IPS DF 6.9 (cell line): Measurements from ENCODE around the gene GIT1.

Source experiments
- DNase-seq: peaks from one replicate; pipeline ENCODE4 v3.0.0-alpha.2; 2013; ENCODE audit warnings: low read depth, low spot score
- H3K27ac ChIP-seq: one replicate; pipeline ENCODE4 v1.5.1; 2013; ENCODE audit warnings: low read length, control low read depth
- H3K27me3 ChIP-seq: 2 replicates; pipeline ENCODE4 v1.6.1; 2013; ENCODE audit warnings: mild to moderate bottlenecking, low read length; ENCODE audit not compliant: control insufficient read depth, insufficient read depth
- H3K36me3 ChIP-seq: 2 replicates; pipeline ENCODE4 v1.6.1; 2013; ENCODE audit warnings: low read length; ENCODE audit not compliant: control insufficient read depth, insufficient read depth
- H3K4me1 ChIP-seq: 2 replicates; pipeline ENCODE4 v1.6.1; 2013; ENCODE audit warnings: low read length; ENCODE audit not compliant: control insufficient read depth, insufficient read depth
- H3K4me3 ChIP-seq: 2 replicates; pipeline ENCODE4 v1.5.1; 2013; ENCODE audit warnings: mild to moderate bottlenecking, low read length
- H3K9me3 ChIP-seq: 2 replicates; pipeline ENCODE4 v1.6.1; 2013; ENCODE audit warnings: low read length, inconsistent platforms; ENCODE audit not compliant: control insufficient read depth, insufficient read depth
- WGBS: extraction: QIAGEN DNeasy Blood & Tissue Kit; methylation state at CpG from one replicate; pipeline ENCODE4 v1.1.7; 2013; ENCODE audit warnings: mixed read lengths, missing lambda C conversion rate; ENCODE audit not compliant: insufficient read length, insufficient coverage; 5-methylcytosine and 5-hydroxymethylcytosine counted together

The GIT1 gene

DNA sequence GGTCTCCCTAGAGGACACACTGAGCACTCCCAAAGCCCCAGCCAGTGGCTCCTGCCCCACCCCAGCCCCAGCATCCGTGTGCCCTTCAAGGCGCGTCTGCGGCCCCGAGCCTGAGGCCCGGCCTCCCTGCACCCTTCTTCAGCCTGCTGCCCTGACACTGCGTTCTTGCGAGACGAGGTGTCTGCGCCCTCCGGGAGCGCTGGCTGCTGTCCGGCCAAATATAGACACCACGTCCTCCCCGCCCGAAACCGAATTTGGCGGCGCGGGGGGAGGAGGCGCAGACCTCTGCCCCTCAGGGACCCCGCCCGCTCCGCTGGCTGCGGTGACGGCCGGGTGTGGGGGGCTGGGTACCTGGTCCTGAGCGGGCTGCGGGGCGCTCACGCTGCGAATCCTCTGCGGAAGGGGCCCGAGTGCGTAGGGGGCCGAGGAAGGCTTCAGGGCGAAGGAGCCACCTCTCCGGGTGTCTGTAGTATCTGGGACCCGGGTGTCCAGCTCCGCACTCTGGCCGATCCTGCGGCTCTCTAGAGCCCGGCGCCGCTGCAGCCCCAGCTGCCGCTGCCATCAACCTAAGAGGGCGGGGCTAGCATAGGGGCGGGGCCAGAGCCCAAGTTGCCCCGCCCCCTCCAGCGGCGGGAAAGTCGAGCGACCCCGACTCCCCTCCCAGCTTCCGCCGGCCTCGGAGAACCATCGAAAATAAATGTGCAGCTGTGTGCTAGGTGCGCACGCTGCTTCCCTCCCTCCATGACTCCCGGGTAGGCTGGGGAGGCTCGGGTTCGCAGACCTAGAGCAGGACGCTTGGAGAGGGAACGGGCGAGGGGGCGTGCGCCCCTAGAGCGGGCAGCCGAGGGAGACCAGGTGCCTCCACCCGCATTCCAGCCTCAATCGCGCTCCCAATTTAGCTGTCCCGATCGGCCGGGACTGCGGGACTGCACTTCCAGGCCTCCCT lies 33.2 kb upstream of the GIT1 start, which contains the start of gene CORO6:
Gene CORO6 (minus strand): TSS at position 576 of the 946 bp plus-strand sequence. CDS start 1,491 bp downstream, outside the sequence.
- H3K27ac ChIP-seq, result no peak within 1 kb of the TSS
- no peaks in the 10 kb centered on the region for H3K9me3 ChIP-seq
- H3K4me3 ChIP-seq, result peak within 1 kb of the TSS; percentile 47
- H3K27me3 ChIP-seq, result peaks cover 3% of the 10 kb centered on the region; the same call in 1 of the 2 replicates
- DNase-seq, result no peak
- no peaks in the 10 kb centered on the region for H3K36me3 ChIP-seq
- WGBS, result no CpG with 5 or more reads among the region's 77 CpGs
- peaks cover 6% of the 10 kb centered on the region for H3K4me1 ChIP-seq

DNA sequence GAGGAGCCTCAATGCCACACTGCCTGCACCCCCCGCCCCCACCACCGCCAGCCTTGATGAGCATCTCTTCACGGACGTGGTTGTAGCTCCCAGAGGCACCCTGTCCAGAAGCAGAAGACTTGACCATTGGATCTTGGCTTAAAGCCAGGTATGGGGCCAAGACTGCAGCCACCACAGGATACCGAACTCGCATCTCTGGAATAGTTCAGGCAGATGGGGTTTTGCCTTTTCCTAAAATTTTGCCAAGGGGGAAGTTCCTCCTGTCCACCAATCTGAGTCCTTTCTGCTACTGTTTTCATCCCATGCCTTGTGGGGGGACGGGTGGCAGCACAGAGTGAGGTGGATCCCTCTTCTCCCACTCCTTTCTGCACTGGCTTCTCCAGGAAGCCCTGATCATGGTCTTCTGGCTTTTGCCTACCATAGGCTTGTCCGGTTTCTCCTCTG lies 32.3 kb upstream of the GIT1 start:
- no peak for DNase-seq
- no CpG with 5 or more reads among the region's 8 CpGs for WGBS
- Histone ChIP-seq H3K4me3 (no peak overlapping the region), H3K36me3 (no peaks in the 10 kb centered on the region), H3K27me3 (peaks cover 7% of the 10 kb centered on the region; the same call in 1 of the 2 replicates), H3K27ac (no peak overlapping the region), H3K9me3 (no peaks in the 10 kb centered on the region), H3K4me1 (peaks cover 11% of the 10 kb centered on the region)

DNA sequence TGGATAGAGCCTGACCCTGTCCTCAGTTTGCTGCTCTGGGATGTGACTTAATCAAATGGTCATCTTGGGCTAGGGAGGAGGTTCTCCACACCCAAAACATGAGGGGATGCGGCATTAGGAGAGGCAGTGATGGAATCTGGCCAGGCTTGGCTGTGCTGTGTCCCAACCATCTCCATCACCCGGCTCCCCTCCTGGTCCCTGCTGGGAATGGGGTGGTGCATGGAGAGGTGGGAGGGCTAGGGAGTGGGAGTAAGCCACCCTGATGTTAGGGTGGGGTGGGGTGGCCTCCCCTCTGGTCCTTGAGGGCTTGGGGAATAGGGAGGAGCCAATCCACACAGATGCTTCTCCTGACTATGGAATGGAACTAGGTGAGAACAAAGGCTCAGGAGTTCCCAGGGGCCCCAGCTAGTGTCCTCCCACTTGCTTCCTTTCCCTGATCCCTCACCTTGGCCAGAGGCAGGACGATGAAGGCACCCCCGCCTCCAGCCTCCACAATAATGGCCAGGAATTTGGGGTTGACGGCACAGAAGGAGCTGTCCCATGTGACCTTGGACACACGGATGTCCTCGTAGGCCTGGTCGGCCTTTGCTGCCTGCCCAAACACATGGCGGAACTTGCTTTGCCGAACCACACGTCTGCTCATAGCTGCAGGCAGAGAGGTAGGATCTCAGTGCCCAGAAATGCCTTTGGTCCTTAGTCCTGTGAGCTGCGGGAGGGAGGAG lies 31.5 kb upstream of the GIT1 start:
- H3K9me3 ChIP-seq, result no peaks in the 10 kb centered on the region
- WGBS, result no CpG with 5 or more reads among the region's 12 CpGs
- no peak overlapping the region for H3K4me3 ChIP-seq
- H3K36me3 ChIP-seq, result no peaks in the 10 kb centered on the region
- DNase-seq, result no peak
- H3K27ac ChIP-seq, result no peak overlapping the region
- H3K27me3 ChIP-seq, result peaks cover 15% of the 10 kb centered on the region
- peaks cover 13% of the 10 kb centered on the region for H3K4me1 ChIP-seq

DNA sequence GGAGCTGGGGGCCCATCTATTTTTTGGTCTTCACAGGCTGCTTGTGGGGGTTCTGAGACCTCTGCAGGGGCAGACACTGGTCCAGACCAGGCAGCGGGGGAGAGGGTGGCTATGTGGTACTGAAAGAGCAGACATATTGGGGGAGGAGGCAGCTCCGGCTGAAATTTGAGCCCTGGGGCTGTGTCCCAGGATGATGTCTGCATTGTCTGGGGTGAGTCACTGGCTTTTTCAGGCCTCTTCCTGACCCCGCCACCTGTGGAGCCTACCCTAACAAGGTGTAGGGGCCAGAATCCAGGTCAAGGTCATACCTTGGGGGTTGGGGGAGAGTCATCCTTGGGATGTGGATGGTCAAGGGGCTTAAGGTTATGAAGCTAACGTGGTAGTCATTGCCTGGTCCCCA lies 30.8 kb upstream of the GIT1 start:
- Histone ChIP-seq H3K4me3 (no peak overlapping the region), H3K27me3 (peaks cover 17% of the 10 kb centered on the region), H3K4me1 (peaks cover 13% of the 10 kb centered on the region), H3K27ac (no peak overlapping the region), H3K36me3 (no peaks in the 10 kb centered on the region), H3K9me3 (no peaks in the 10 kb centered on the region)
- no peak for DNase-seq
- no CpG with 5 or more reads among the region's 4 CpGs for WGBS

DNA sequence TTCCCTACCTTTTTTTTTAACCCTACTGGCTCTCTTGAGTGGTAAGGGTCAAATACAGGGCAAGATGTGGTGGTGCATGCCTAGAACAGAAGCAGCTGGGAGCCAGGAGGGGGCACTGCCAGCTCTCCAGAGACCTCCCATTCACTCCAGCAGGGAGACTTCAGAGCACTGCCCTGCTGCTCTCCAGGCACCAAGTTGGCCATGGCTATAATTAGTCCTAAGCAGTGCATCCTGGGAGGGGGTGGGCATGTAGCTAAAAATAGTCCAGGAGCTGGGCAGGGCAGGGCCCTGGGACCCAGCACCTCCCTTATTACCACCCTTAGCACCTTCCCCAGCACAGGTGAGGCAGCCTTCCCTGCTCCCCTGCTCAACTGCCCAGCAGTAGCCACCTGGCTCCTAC lies 29.8 kb upstream of the GIT1 start:
- DNase-seq, result no peak
- Histone ChIP-seq H3K27ac (no peak overlapping the region), H3K9me3 (no peaks in the 10 kb centered on the region), H3K4me1 (peaks cover 14% of the 10 kb centered on the region), H3K36me3 (no peaks in the 10 kb centered on the region), H3K4me3 (no peak overlapping the region), H3K27me3 (peaks cover 17% of the 10 kb centered on the region)

DNA sequence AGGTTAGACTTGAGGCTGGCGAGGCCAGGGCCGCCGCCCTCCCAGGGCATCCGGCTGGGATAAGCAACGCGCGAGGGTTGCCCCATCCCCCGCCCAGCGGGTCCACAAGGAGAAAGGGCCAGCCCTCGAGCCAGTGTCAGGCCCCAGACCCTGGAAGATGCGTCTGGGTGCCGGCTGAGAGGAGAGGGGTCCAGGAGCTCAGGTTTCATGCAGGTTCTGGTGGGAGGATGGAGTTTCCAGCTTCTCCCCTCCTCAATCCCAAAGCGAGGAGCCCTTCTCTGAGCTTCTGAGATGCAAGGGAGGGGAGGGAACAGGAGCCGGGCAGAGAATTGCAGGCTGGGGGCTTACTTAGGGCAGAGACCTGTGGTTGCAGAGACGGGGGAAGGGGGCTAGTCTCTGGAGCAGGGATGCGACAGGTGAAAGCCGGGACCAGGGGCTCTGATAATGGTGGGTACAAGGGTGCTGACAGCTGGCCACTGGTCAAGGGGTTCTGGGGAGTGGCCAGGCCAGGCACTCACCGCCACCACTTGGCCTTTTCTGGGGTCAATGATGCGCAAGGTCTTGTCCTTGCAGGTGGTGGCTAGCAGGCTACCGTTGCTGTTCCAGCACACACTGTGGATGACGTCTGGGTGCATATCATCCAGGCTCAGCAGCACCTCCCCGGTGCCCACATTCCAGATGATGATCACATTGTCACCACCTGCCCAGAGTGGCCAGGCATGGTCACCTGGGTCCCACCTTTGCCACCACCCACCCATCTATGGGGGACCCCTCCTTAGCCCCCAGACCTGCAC lies 29.0 kb upstream of the GIT1 start:
- H3K27ac ChIP-seq, result no peak overlapping the region
- no peaks in the 10 kb centered on the region for H3K9me3 ChIP-seq
- H3K36me3 ChIP-seq, result no peaks in the 10 kb centered on the region
- peak overlapping the region; percentile 26; the same call in 1 of the 2 replicates for H3K4me3 ChIP-seq
- H3K4me1 ChIP-seq, result peaks cover 14% of the 10 kb centered on the region
- no peak for DNase-seq
- WGBS, result no CpG with 5 or more reads among the region's 22 CpGs
- peaks cover 17% of the 10 kb centered on the region for H3K27me3 ChIP-seq

DNA sequence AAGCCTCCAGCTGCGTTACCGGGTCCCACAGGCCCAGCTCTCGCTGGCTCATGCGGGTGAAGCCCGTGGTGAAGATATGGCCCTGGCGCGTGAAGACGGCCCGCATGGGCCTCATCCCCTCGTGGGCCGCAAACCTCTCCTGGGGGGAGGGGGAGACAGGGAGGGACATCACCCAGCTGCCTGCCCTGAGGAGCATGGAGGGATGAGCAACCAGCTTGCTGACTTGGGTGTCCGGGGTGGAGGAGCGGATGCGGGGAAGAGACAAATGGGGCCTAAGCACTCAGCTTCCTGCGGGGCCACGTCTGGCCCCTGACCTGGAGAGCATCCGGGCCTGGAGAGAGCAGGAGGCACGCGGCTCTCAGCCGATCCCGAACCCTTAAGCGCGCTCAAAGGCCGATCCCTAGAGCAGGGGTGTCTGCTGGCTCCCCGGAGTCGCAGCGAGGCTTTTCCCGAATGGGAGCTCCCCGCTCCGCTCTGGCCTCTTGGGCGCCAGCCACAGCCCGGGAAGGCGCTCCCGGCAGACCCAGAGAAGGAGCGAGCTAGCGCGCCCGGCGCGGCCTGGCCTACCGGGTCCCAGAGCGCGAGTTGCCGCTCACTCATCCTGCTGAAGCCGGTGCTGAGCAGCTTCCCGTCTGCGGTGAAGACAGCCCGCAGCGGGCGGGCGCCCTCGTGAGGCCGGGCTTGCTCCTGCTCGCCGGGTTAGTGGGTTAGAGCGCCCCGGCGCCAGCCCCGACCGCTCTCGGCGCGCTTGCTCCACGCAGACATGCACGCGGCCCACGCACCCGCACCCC lies 28.2 kb upstream of the GIT1 start:
- peaks cover 2% of the 10 kb centered on the region; the same call in 1 of the 2 replicates for H3K36me3 ChIP-seq
- no peaks in the 10 kb centered on the region for H3K9me3 ChIP-seq
- DNase-seq, result no peak
- peak overlapping the region; percentile 26; the same call in 1 of the 2 replicates for H3K4me3 ChIP-seq
- H3K4me1 ChIP-seq, result peaks cover 17% of the 10 kb centered on the region
- no peak overlapping the region for H3K27ac ChIP-seq
- H3K27me3 ChIP-seq, result peaks cover 17% of the 10 kb centered on the region
- whole genome bisulfite sequencing, result no CpG with 5 or more reads among the region's 68 CpGs

DNA sequence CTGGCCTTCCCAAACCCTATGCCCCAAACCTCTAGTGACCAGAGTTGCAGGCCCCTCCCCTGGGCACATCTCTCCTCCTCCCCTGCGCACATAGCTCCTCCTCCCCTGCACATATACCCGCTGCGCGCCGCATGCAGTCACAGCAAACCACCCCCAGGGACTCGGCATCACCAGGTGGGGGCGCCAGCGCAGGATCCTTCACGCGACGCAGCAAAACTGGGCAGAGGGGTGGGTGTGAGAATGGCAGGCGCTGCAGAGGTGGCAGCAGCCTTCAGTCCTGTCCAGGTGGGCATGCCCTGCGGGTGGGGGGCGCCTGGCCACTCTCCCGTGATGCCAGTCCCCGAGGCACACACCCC lies 27.7 kb upstream of the GIT1 start:
- Histone ChIP-seq H3K27me3 (peaks cover 17% of the 10 kb centered on the region), H3K36me3 (peaks cover 4% of the 10 kb centered on the region; the same call in 1 of the 2 replicates), H3K4me1 (peaks cover 17% of the 10 kb centered on the region), H3K27ac (no peak overlapping the region), H3K9me3 (no peaks in the 10 kb centered on the region), H3K4me3 (peak overlapping the region; percentile 26; the same call in 1 of the 2 replicates)
- no CpG with 5 or more reads among the region's 16 CpGs for WGBS
- no peak for DNase-seq

DNA sequence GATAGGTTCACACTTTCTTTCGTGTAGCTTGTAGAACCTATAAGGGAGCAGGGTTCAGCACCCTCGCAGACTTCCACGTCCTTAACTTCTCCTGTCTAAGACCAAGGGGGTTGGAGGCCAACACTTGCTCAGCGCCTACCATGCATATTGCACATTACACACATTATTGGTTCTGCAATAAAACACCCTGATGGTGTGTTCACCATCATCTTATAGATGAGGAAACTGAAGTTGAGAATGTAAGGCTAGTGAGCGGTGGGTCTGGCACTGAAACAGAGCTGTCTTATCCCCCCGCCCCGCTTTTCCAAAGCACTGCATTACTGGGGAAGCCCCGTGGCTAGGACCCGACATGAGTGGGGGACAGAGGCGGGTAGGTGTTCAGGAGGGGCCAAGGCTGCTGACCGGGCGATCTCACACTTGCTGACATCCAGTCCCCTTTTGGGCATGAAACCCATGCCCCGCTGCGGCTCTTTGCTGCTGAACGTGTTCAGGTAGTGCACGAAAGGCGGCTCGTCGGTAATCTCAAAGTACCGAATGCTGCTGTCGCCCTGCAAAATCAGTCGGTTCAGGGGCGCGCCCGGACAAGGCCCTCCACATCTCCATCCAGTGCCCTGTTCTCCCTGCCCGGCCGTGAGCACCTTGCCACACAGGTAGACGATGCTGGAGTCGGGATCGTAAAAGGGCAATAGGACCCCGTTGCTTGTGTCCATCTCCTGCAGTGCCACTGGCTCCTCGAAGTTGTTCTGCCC lies 27.0 kb upstream of the GIT1 start:
- DNase-seq, result no peak
- Histone ChIP-seq H3K27me3 (peaks cover 14% of the 10 kb centered on the region), H3K36me3 (peaks cover 4% of the 10 kb centered on the region; the same call in 1 of the 2 replicates), H3K4me3 (peak overlapping the region; percentile 43; the same call in 1 of the 2 replicates), H3K4me1 (peaks cover 17% of the 10 kb centered on the region), H3K27ac (no peak overlapping the region), H3K9me3 (no peaks in the 10 kb centered on the region)
- WGBS, result no CpG with 5 or more reads among the region's 32 CpGs
